A549 (cell line): ENCODE measurements around the gene PTGR2. TPM values are rescaled to one million over a fixed set of nuclear protein-coding genes. Genes with fewer than 3 reads are reported as not detected.

Experiments
- ATAC-seq, 2 experiments: fragments of 200-7000 bp in 1 of 2; fragments of >200 bp in 1 of 2; cut with Nextera tagmentation in 1 of 2; cut with Tn5 transposase in 1 of 2; 3 replicates each; pipeline versions ENCODE4 v1.8.0 to v1.9.1; 2018 to 2020; ENCODE audit warnings: mild to moderate bottlenecking in 1 of 2, moderate library complexity in 1 of 2
- CTCF ChIA-PET: fragments of 300-600 bp; sonication (Branson Sonifier 250); formaldehyde crosslinking; extraction: SDS; loops from one replicate; lab custom pipeline; 2021; ENCODE audit warnings: antibody characterized with exemption, inconsistent platforms; lab: Yijun Ruan, JAX
- POLR2A ChIA-PET: fragments of 350-600 bp; formaldehyde crosslinking; extraction: SDS; loops from one replicate; lab custom pipeline; 2021; ENCODE audit warnings: antibody characterized with exemption, inconsistent platforms; lab: Yijun Ruan, JAX
- DNase-seq, 2 experiments: peaks; one replicate each; pipeline versions ENCODE4 v3.0.0 to v3.0.0-alpha.2; 2011 to 2016; ENCODE audit warnings: low read depth in 1 of 2, low spot score in 1 of 2
- FAIRE-seq: peaks from 2 replicates; lab custom pipeline; 2011; peaks lifted over from hg19 to GRCh38; lab: Jason Lieb, UNC
- H3K27ac ChIP-seq, 2 experiments: fragments of >200 bp; sonication (Bioruptor Twin); formaldehyde crosslinking; 3 replicates each; pipeline ENCODE4 v1.5.1; 2016 to 2017
- H3K4me1 ChIP-seq: fragments of >200 bp; sonication (Bioruptor Twin); formaldehyde crosslinking; 3 replicates; pipeline ENCODE4 v1.6.1; 2016
- H3K4me2 ChIP-seq: fragments of >200 bp; sonication (Bioruptor Twin); formaldehyde crosslinking; 3 replicates; pipeline ENCODE4 v1.6.1; 2016
- H3K4me3 ChIP-seq: fragments of >200 bp; sonication (Bioruptor Twin); formaldehyde crosslinking; 3 replicates; pipeline ENCODE4 v1.5.1; 2016
- H3K9me3 ChIP-seq: fragments of >200 bp; sonication (Bioruptor Twin); formaldehyde crosslinking; 3 replicates; pipeline ENCODE4 v1.6.1; 2016
- CBX8 ChIP-seq: fragments of 200-600 bp; sonication (generic); IDR thresholded peaks from 2 replicates; pipeline ENCODE4 v1.6.1; 2016
- CEBPB ChIP-seq, 2 experiments: fragments of >200 bp in 1 of 2; sonication (Bioruptor Twin) in 1 of 2; formaldehyde crosslinking in 1 of 2; IDR thresholded peaks; 2 replicates each; pipeline ENCODE4 v1.6.1; 2012 to 2016
- CHD2 ChIP-seq: fragments of 150-350 bp; IDR thresholded peaks from 2 replicates; pipeline ENCODE4 v1.6.1; 2014; ENCODE audit warnings: low read length; ENCODE audit not compliant: partially characterized antibody
- EP300 ChIP-seq, 2 experiments: fragments of >200 bp; sonication (Bioruptor Twin); formaldehyde crosslinking; IDR thresholded peaks; 2 replicates in 1 of 2; 3 replicates in 1 of 2; pipeline ENCODE4 v1.6.1; 2016 to 2017
- GATA3 ChIP-seq: IDR thresholded peaks from 2 replicates; pipeline ENCODE4 v1.6.1; 2012; ENCODE audit warnings: borderline replicate concordance
- HDAC2 ChIP-seq: fragments of 200-600 bp; sonication (generic); IDR thresholded peaks from 2 replicates; pipeline ENCODE4 v1.6.1; 2016
- HEYL ChIP-seq: fragments of 250-450 bp; sonication (Bioruptor Pico); IDR thresholded peaks from 2 replicates; pipeline ENCODE4 v1.8.0; 2021; ENCODE audit warnings: mild to moderate bottlenecking, moderate library complexity
- HOXA7 ChIP-seq: fragments of 250-450 bp; sonication (Bioruptor Pico); IDR thresholded peaks from 2 replicates; pipeline ENCODE4 v1.5.0; 2020; ENCODE audit warnings: mild to moderate bottlenecking, moderate library complexity
- HOXB13 ChIP-seq: fragments of 250-450 bp; sonication (Bioruptor Pico); IDR thresholded peaks from 2 replicates; pipeline ENCODE4 v1.5.0; 2020; ENCODE audit warnings: low read depth, mild to moderate bottlenecking, moderate library complexity
- JUNB ChIP-seq: fragments of >200 bp; sonication (Bioruptor Twin); formaldehyde crosslinking; IDR thresholded peaks from 2 replicates; pipeline ENCODE4 v1.6.1; 2016
- KDM1A ChIP-seq: fragments of 200-600 bp; sonication (generic); IDR thresholded peaks from 2 replicates; pipeline ENCODE4 v1.6.1; 2016; ENCODE audit warnings: low read depth, mild to moderate bottlenecking
- MAFK ChIP-seq: fragments of 450-650 bp; IDR thresholded peaks from 2 replicates; pipeline ENCODE4 v1.6.1; 2014; ENCODE audit not compliant: partially characterized antibody
- MAX ChIP-seq: IDR thresholded peaks from 2 replicates; pipeline ENCODE4 v1.6.1; 2012
- MYC ChIP-seq: IDR thresholded peaks from 2 replicates; pipeline ENCODE4 v1.6.1; 2012; ENCODE audit warnings: mild to moderate bottlenecking, inconsistent platforms, low read length, improper control_type of control experiment, borderline replicate concordance
- NFE2L2 ChIP-seq: fragments of 150-350 bp; conservative IDR thresholded peaks from 2 replicates; pipeline ENCODE4 v1.6.1; 2014; ENCODE audit warnings: low read length
- NPAS2 ChIP-seq: fragments of 250-450 bp; sonication (Bioruptor Pico); IDR thresholded peaks from 2 replicates; pipeline ENCODE4 v1.8.0; 2022; ENCODE audit warnings: mild to moderate bottlenecking, moderate library complexity, borderline replicate concordance
- NR3C1 ChIP-seq: fragments of >200 bp; sonication (Bioruptor Twin); formaldehyde crosslinking; IDR thresholded peaks from 3 replicates; pipeline ENCODE4 v1.6.1; 2017
- PHF8 ChIP-seq: fragments of 200-600 bp; sonication (generic); IDR thresholded peaks from 2 replicates; pipeline ENCODE4 v1.6.1; 2016; ENCODE audit warnings: low read depth, mild to moderate bottlenecking, antibody characterized with exemption, moderate library complexity, borderline replicate concordance
- POLR2AphosphoS2 ChIP-seq: conservative IDR thresholded peaks from 2 replicates; pipeline ENCODE4 v1.6.1; 2012; ENCODE audit warnings: low read length, improper control_type of control experiment, inconsistent platforms
- RAD21 ChIP-seq, 2 experiments: fragments of >200 bp in 1 of 2; sonication (Bioruptor Twin) in 1 of 2; formaldehyde crosslinking in 1 of 2; IDR thresholded peaks in 1 of 2; conservative IDR thresholded peaks in 1 of 2; 2 replicates in 1 of 2; 3 replicates in 1 of 2; pipeline ENCODE4 v1.6.1; 2012 to 2018; ENCODE audit warnings: inconsistent platforms in 1 of 2
- RFX5 ChIP-seq: fragments of 450-650 bp; IDR thresholded peaks from 2 replicates; pipeline ENCODE4 v1.7.1; 2014; ENCODE audit warnings: antibody characterized with exemption, mild to moderate bottlenecking, moderate library complexity
- SMC3 ChIP-seq: fragments of >200 bp; sonication (Bioruptor Twin); formaldehyde crosslinking; IDR thresholded peaks from 3 replicates; pipeline ENCODE4 v1.6.1; 2018; ENCODE audit warnings: inconsistent platforms
- SREBF2 ChIP-seq: fragments of 450-650 bp; IDR thresholded peaks from 2 replicates; pipeline ENCODE4 v1.6.1; 2014; ENCODE audit warnings: mild to moderate bottlenecking, moderate library complexity
- TFCP2L1 ChIP-seq: fragments of 250-450 bp; sonication (Bioruptor Pico); IDR thresholded peaks from 2 replicates; pipeline ENCODE4 v1.5.0; 2021; ENCODE audit warnings: mild to moderate bottlenecking
- TP53 ChIP-seq: fragments of 250-450 bp; sonication (Bioruptor Pico); IDR thresholded peaks from 2 replicates; pipeline ENCODE4 v1.5.0; 2021; ENCODE audit warnings: mild to moderate bottlenecking, moderate library complexity
- ZFP36 ChIP-seq: fragments of 450-650 bp; IDR thresholded peaks from 2 replicates; pipeline ENCODE4 v1.6.1; 2014; ENCODE audit warnings: borderline replicate concordance; ENCODE audit not compliant: partially characterized antibody
- ZNF302 ChIP-seq: fragments of 250-450 bp; sonication (Bioruptor Pico); IDR thresholded peaks from 2 replicates; pipeline ENCODE4 v1.9.0; 2021; ENCODE audit warnings: inconsistent platforms, mild to moderate bottlenecking, moderate library complexity
- whole genome bisulfite sequencing: methylation state at CpG from one replicate; pipeline ENCODE4 v1.1.6; 2017; ENCODE audit errors: missing lambda C conversion rate; 5-methylcytosine and 5-hydroxymethylcytosine counted together
- polyA plus RNA-seq, 4 experiments: library from polyadenylated mRNA; depleted of rRNA in 3 of 4; stranded (reverse); fragments of >200 nt; fragmentation: RNase III in 1 of 4; extraction: RNeasy Plus Mini Kit Qiagen cat#74134 plus additional on column Dnase treatment in 1 of 4; gene quantifications; 2 replicates in 3 of 4; 3 replicates in 1 of 4; pipeline ENCODE4 v1.2.3, GENCODE V29; 2011 to 2017
- TF ChIP-seq, protein P1 (sequence below): fragments of 450-650 bp; IDR thresholded peaks from 2 replicates; pipeline ENCODE4 v1.6.1; 2014; ENCODE audit warnings: antibody characterized with exemption
- TF ChIP-seq, protein P2 (sequence below): fragments of 200-600 bp; sonication (generic); IDR thresholded peaks from 2 replicates; pipeline ENCODE4 v1.6.1; 2016; ENCODE audit warnings: antibody characterized with exemption, mild to moderate bottlenecking, moderate library complexity
- TF ChIP-seq, protein P3 (sequence below): fragments of >200 bp; sonication (Bioruptor Twin); formaldehyde crosslinking; IDR thresholded peaks from 2 replicates; pipeline ENCODE4 v1.6.1; 2016

Gene PTGR2
- polyA plus RNA-seq, 2 of the 4 experiments (the other 2 are of a cell fraction) = 13.5 to 30.5 TPM

DNA sequence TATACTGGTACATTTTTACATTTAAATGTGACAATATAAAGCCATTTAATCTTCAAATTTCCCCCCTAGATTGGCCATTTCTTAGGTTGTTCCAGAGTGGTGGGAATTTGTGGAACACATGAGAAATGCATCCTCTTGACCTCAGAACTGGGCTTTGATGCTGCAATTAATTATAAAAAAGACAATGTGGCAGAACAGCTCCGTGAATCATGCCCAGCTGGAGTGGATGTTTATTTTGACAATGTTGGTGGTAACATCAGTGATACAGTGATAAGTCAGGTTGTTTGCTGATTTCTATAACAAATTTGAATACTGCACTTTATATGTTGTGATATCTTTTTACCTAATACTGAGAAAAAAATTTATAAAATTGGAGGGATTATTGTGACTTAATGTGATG is 27.4 kb downstream of the PTGR2 start (continued):
- no peak for TF ChIP-seq CBX8

GRCh38 chr14:73884438-73885190 is 33.0 kb downstream of the PTGR2 start:
- DNase-seq (no peak), ATAC-seq (no peak), FAIRE-seq (peak; percentile 13)
- WGBS = 75% methylated on average over 8 of the region's 8 CpGs
- no peak overlapping the region for H3K4me3 ChIP-seq
- ChIA-PET CTCF (interaction anchor here (1.3 kb wide), 1 partner anchor 16 kb away, joined by 3 read pairs; no protein-coding TSS in a partner anchor), POLR2A (no interaction called here)
- H3K4me2 ChIP-seq = no peak overlapping the region
- H3K27ac ChIP-seq = no peak overlapping the region
- no peaks in the 10 kb centered on the region for H3K9me3 ChIP-seq
- H3K4me1 ChIP-seq = peaks cover 20% of the 10 kb centered on the region
- TF ChIP-seq HOXA7 (CRISPR knock-in tag) = no peak
- TF ChIP-seq EP300 (IDR thresholded peaks at IDR 0.05) = no peak
- TF ChIP-seq MAFK = no peak
- TF ChIP-seq RAD21 (conservative IDR thresholded peaks at IDR 0.05 in 1 of 2, IDR thresholded peaks at IDR 0.05 in 1 of 2) = no peak
- TF ChIP-seq GATA3 = no peak
- no peak for TF ChIP-seq ZFP36
- TF ChIP-seq MAX = no peak
- TF ChIP-seq HDAC2 = no peak
- TF ChIP-seq JUNB = no peak
- no peak for TF ChIP-seq KDM1A
- TF ChIP-seq, protein P1, sequence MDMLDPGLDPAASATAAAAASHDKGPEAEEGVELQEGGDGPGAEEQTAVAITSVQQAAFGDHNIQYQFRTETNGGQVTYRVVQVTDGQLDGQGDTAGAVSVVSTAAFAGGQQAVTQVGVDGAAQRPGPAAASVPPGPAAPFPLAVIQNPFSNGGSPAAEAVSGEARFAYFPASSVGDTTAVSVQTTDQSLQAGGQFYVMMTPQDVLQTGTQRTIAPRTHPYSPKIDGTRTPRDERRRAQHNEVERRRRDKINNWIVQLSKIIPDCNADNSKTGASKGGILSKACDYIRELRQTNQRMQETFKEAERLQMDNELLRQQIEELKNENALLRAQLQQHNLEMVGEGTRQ = no peak
- TF ChIP-seq HEYL (CRISPR knock-in tag) = no peak
- no peak for TF ChIP-seq RFX5
- no peak for TF ChIP-seq NFE2L2
- TF ChIP-seq HOXB13 (CRISPR knock-in tag) = no peak
- no peak for TF ChIP-seq MYC
- TF ChIP-seq CHD2 = no peak
- TF ChIP-seq CEBPB (IDR thresholded peaks at IDR 0.05) = no peak
- no peak for TF ChIP-seq ZNF302 (CRISPR knock-in tag)
- no peak for TF ChIP-seq NPAS2
- TF ChIP-seq, all 56 proteins: peak for 0

DNA sequence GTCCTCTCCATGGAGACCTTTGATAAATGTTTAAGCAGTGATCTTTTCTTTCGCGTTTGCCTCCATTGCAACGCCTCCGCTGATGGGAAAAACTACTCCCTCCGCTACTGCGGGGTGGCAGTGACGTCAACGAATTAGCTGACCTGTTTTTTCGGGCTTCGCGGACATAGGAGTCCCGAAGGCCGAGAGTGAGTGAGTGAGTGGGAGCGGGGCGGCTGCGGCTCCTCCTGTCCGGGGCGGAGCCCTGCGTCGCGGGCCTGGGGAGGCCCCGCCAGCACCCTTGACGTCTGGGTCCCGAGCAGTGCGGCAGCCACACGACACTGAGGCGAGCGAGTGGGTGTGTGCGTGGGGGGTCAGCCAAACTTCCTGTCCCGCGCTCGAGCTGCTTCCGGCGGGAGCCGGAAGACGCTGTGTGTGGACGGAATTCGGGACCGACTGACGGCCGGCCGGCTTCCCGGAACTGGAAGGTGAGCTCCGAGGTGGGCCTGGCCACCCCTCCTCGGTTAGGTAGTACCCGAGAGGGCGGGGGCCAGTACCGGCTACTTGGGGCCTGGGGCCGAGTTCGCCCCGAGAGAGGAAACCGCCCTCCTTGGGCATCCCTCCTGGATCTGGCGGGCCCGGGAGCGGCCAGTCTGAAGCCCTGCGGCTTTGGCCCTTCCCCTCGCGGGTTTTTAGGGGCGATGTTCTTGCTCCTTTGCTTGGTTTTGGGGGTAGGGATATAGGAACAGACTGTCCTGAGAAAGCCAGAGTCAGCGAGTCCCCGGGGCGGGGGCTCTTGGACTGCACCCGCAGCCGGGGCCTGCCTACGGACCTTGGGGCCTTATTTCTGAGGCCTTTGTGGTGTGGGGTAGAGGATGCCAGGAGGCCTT is 35.1 kb downstream of the PTGR2 start, which contains the start of gene ZNF410:
Gene ZNF410, plus strand, starts transcription at position 411 of the 869 bp plus-strand sequence. CDS start 5,317 bp downstream, outside the sequence.
- Histone ChIP-seq H3K27ac (peak within 1 kb of the TSS; percentile 82 to 96), H3K4me3 (peak within 1 kb of the TSS; percentile 73), H3K4me1 (peaks cover 20% of the 10 kb centered on the region), H3K4me2 (peak within 1 kb of the TSS; percentile 80), H3K9me3 (no peaks in the 10 kb centered on the region)
- under 1% methylated on average over 47 of the region's 65 CpGs for WGBS
- FAIRE-seq = peak; percentile 63
- ChIA-PET POLR2A (interaction anchor here (0.6 to 2.0 kb wide), 13 partner anchors 10 to 396 kb away, joined by 3 to 18 read pairs (median 4); partner anchors contain the start of genes COQ6, FAM161B, PTGR2 and RIOX1), CTCF (no interaction called here)
- DNase-seq = peak; percentile 92 to 97
- ATAC-seq = peak; percentile 99
- no peak for TF ChIP-seq KDM1A
- TF ChIP-seq, protein P2, sequence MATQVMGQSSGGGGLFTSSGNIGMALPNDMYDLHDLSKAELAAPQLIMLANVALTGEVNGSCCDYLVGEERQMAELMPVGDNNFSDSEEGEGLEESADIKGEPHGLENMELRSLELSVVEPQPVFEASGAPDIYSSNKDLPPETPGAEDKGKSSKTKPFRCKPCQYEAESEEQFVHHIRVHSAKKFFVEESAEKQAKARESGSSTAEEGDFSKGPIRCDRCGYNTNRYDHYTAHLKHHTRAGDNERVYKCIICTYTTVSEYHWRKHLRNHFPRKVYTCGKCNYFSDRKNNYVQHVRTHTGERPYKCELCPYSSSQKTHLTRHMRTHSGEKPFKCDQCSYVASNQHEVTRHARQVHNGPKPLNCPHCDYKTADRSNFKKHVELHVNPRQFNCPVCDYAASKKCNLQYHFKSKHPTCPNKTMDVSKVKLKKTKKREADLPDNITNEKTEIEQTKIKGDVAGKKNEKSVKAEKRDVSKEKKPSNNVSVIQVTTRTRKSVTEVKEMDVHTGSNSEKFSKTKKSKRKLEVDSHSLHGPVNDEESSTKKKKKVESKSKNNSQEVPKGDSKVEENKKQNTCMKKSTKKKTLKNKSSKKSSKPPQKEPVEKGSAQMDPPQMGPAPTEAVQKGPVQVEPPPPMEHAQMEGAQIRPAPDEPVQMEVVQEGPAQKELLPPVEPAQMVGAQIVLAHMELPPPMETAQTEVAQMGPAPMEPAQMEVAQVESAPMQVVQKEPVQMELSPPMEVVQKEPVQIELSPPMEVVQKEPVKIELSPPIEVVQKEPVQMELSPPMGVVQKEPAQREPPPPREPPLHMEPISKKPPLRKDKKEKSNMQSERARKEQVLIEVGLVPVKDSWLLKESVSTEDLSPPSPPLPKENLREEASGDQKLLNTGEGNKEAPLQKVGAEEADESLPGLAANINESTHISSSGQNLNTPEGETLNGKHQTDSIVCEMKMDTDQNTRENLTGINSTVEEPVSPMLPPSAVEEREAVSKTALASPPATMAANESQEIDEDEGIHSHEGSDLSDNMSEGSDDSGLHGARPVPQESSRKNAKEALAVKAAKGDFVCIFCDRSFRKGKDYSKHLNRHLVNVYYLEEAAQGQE = no peak
- TF ChIP-seq, protein P3, sequence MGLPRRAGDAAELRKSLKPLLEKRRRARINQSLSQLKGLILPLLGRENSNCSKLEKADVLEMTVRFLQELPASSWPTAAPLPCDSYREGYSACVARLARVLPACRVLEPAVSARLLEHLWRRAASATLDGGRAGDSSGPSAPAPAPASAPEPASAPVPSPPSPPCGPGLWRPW = no peak
- no peak for TF ChIP-seq POLR2AphosphoS2
- no peak for TF ChIP-seq RFX5
- no peak for TF ChIP-seq SMC3
- TF ChIP-seq TFCP2L1 = no peak
- TF ChIP-seq PHF8 = peak; percentile 77
- no peak for TF ChIP-seq EP300 (IDR thresholded peaks at IDR 0.05)
- no peak for TF ChIP-seq HDAC2
- TF ChIP-seq JUNB = no peak
- peak; percentile 94 for TF ChIP-seq MAX
- no peak for TF ChIP-seq CBX8
- TF ChIP-seq GATA3 = no peak; the same call in 1 of the 2 replicates
- TF ChIP-seq TP53 = no peak
- TF ChIP-seq NR3C1 = no peak
- TF ChIP-seq SREBF2 = no peak
